Keratinocyte (primary cell): ENCODE results near the gene ZFP36.

Experiments used
- EZH2 ChIP-seq: IDR thresholded peaks from one replicate; pipeline ENCODE4 v1.6.1; 2012; ENCODE audit warnings: inconsistent platforms, mild to moderate bottlenecking, low read length, moderate library complexity
- TF ChIP-seq, protein P1 (sequence below), 3 experiments: IDR thresholded peaks in 1 of 3; conservative IDR thresholded peaks in 1 of 3; optimal IDR thresholded peaks in 1 of 3; 2 replicates in 2 of 3; 3 replicates in 1 of 3; pipeline versions ENCODE3 to v1.5.1; 2011; ENCODE audit warnings: low read length in 3 of 3, mild to moderate bottlenecking in 3 of 3, moderate library complexity in 2 of 3, control low read depth in 1 of 3, inconsistent platforms in 1 of 3; ENCODE audit not compliant: insufficient read depth in 2 of 3; ENCODE audit errors: extremely low read depth in 1 of 3

DNA sequence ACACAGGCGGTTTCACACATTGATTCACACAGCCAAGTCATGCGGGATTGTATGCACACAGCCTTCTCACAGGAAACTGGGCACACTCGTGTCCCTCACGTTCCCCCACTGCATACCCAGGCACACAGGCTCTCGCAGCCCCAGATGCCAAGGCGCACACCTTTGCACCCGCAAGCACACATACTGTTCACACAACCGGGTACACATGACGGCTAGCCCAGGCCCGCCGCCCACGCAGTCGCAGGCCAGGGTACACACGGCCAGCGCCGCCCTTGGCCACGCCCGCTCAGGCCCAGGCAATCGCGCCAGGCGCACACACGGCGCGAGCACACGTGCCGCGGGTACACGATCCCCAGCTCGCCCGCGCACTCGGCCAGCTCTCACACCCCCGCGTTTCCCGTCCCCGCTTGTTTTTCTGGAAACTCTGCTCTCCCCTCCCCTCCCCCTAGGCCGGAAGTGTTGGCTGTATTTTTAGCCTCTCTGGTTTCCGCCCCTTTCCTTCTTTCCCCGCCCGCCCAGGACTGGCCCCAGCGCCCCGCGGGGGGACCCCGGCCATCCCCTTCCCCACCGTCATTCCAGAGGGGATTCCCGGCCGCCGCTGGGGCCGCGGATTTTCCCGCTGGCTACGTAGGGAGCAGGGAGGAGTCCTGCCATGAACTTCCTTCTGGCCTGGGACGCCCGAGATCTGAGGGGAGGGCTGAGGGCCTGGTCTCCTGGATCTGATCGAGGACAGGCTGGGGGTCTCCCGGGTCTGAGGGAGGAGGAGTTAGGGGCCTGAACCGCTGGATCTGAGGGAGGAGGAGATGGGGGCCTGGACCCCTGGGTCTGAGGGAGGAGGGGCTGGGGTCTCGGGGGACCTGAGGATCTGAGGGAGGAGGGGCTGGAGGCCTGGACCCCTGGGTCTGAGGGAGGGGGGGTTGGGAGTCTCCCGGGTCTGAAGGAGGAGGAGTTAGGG lies 4.0 kb upstream of the ZFP36 start:
- TF ChIP-seq, protein P1, sequence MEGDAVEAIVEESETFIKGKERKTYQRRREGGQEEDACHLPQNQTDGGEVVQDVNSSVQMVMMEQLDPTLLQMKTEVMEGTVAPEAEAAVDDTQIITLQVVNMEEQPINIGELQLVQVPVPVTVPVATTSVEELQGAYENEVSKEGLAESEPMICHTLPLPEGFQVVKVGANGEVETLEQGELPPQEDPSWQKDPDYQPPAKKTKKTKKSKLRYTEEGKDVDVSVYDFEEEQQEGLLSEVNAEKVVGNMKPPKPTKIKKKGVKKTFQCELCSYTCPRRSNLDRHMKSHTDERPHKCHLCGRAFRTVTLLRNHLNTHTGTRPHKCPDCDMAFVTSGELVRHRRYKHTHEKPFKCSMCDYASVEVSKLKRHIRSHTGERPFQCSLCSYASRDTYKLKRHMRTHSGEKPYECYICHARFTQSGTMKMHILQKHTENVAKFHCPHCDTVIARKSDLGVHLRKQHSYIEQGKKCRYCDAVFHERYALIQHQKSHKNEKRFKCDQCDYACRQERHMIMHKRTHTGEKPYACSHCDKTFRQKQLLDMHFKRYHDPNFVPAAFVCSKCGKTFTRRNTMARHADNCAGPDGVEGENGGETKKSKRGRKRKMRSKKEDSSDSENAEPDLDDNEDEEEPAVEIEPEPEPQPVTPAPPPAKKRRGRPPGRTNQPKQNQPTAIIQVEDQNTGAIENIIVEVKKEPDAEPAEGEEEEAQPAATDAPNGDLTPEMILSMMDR (optimal IDR thresholded peaks at IDR 0.05 in 1 of 3, IDR thresholded peaks at IDR 0.05 in 1 of 3, conservative IDR thresholded peaks at IDR 0.05 in 1 of 3; ENCODE audit: extremely low read depth in 1 of 3, insufficient read depth in 2 of 3, low read length in 3 of 3): no peak
- TF ChIP-seq EZH2: no peak
